Measurements from ENCODE around the gene TPBGL.
"Not testable (repeated sequence)": the region's sequence is repeated elsewhere in the genome, so short reads cannot be mapped to it uniquely, and the experiment has no call there.

Gene TPBGL

GRCh38 chr11:75272391-75272790, 31.8 kb downstream of the TPBGL start:
- no peaks in the 10 kb centered on the region for H3K36me3 ChIP-seq (ENCODE audit: control insufficient read depth, insufficient read depth, low read length)
- H3K27ac ChIP-seq (ENCODE audit: insufficient read depth, low read depth, low read length, poor library complexity, severe bottlenecking), result no peak overlapping the region
- 95% methylated on average over 5 of the region's 5 CpGs for WGBS, 2 experiments
- no peaks in the 10 kb centered on the region for H3K9me3 ChIP-seq (ENCODE audit: control insufficient read depth, low read length)
- no peaks in the 10 kb centered on the region for H3K27me3 ChIP-seq (ENCODE audit: control insufficient read depth, insufficient read depth, low read length, poor library complexity, severe bottlenecking)
- H3K4me3 ChIP-seq (ENCODE audit: insufficient read depth, low read depth, low read length), result no peak overlapping the region
- no peaks in the 10 kb centered on the region for H3K4me1 ChIP-seq (ENCODE audit: control insufficient read depth, insufficient read depth, low read length)

- WGBS, 2 experiments, result 88 to 89% methylated on average over 12 of the region's 12 CpGs
Measured at GRCh38 chr11:75272821-75273301, 32.3 kb downstream of the TPBGL start.

GRCh38 chr11:75273411-75274391, 33.1 kb downstream of the TPBGL start:
- no peak overlapping the region for H3K27ac ChIP-seq (ENCODE audit: insufficient read depth, low read depth, low read length, poor library complexity, severe bottlenecking)
- no peaks in the 10 kb centered on the region for H3K27me3 ChIP-seq (ENCODE audit: control insufficient read depth, insufficient read depth, low read length, poor library complexity, severe bottlenecking)
- 92 to 94% methylated on average over 15 of the region's 15 CpGs for WGBS, 2 experiments
- H3K4me3 ChIP-seq (ENCODE audit: insufficient read depth, low read depth, low read length), result no peak overlapping the region
- H3K9me3 ChIP-seq (ENCODE audit: control insufficient read depth, low read length), result no peaks in the 10 kb centered on the region
- no peaks in the 10 kb centered on the region for H3K36me3 ChIP-seq (ENCODE audit: control insufficient read depth, insufficient read depth, low read length)
- H3K4me1 ChIP-seq (ENCODE audit: control insufficient read depth, insufficient read depth, low read length), result no peaks in the 10 kb centered on the region

More at GRCh38 chr11:75272821-75273301, 32.3 kb downstream of the TPBGL start:
- H3K4me1 ChIP-seq (ENCODE audit: control insufficient read depth, insufficient read depth, low read length), result no peaks in the 10 kb centered on the region
- no peak overlapping the region for H3K4me3 ChIP-seq (ENCODE audit: insufficient read depth, low read depth, low read length)
- H3K9me3 ChIP-seq (ENCODE audit: control insufficient read depth, low read length), result no peaks in the 10 kb centered on the region
- no peak overlapping the region for H3K27ac ChIP-seq (ENCODE audit: insufficient read depth, low read depth, low read length, poor library complexity, severe bottlenecking)
- no peaks in the 10 kb centered on the region for H3K27me3 ChIP-seq (ENCODE audit: control insufficient read depth, insufficient read depth, low read length, poor library complexity, severe bottlenecking)
- no peaks in the 10 kb centered on the region for H3K36me3 ChIP-seq (ENCODE audit: control insufficient read depth, insufficient read depth, low read length)

- H3K36me3 ChIP-seq (ENCODE audit: control insufficient read depth, insufficient read depth, low read length); H3K27me3 ChIP-seq (ENCODE audit: control insufficient read depth, insufficient read depth, low read length, poor library complexity, severe bottlenecking); H3K27ac ChIP-seq (ENCODE audit: insufficient read depth, low read depth, low read length, poor library complexity, severe bottlenecking); H3K4me3 ChIP-seq (ENCODE audit: insufficient read depth, low read depth, low read length); H3K4me1 ChIP-seq (ENCODE audit: control insufficient read depth, insufficient read depth, low read length); H3K9me3 ChIP-seq (ENCODE audit: control insufficient read depth, low read length): not testable (repeated sequence)
- 93 to 100% methylated on average over 3 of the region's 3 CpGs for WGBS, 2 experiments
Measured at GRCh38 chr11:75274716-75275115, 34.1 kb downstream of the TPBGL start.

- no peaks in the 10 kb centered on the region for H3K27me3 ChIP-seq (ENCODE audit: control insufficient read depth, insufficient read depth, low read length, poor library complexity, severe bottlenecking)
- no peaks in the 10 kb centered on the region for H3K36me3 ChIP-seq (ENCODE audit: control insufficient read depth, insufficient read depth, low read length)
- no peaks in the 10 kb centered on the region for H3K9me3 ChIP-seq (ENCODE audit: control insufficient read depth, low read length)
- H3K4me1 ChIP-seq (ENCODE audit: control insufficient read depth, insufficient read depth, low read length), result no peaks in the 10 kb centered on the region
- no peak overlapping the region for H3K4me3 ChIP-seq (ENCODE audit: insufficient read depth, low read depth, low read length)
- no peak overlapping the region for H3K27ac ChIP-seq (ENCODE audit: insufficient read depth, low read depth, low read length, poor library complexity, severe bottlenecking)
- 73 to 80% methylated on average over 6 of the region's 6 CpGs for WGBS, 2 experiments
Measured at GRCh38 chr11:75275581-75275980, 35.0 kb downstream of the TPBGL start.

- 87 to 100% methylated on average over 2 of the region's 2 CpGs for WGBS, 2 experiments
- Histone ChIP-seq H3K36me3 (ENCODE audit: control insufficient read depth, insufficient read depth, low read length) (no peaks in the 10 kb centered on the region), H3K4me1 (ENCODE audit: control insufficient read depth, insufficient read depth, low read length) (no peaks in the 10 kb centered on the region), H3K4me3 (ENCODE audit: insufficient read depth, low read depth, low read length) (no peak overlapping the region), H3K27me3 (ENCODE audit: control insufficient read depth, insufficient read depth, low read length, poor library complexity, severe bottlenecking) (no peaks in the 10 kb centered on the region), H3K27ac (ENCODE audit: insufficient read depth, low read depth, low read length, poor library complexity, severe bottlenecking) (no peak overlapping the region), H3K9me3 (ENCODE audit: control insufficient read depth, low read length) (no peaks in the 10 kb centered on the region)
Measured at GRCh38 chr11:75276186-75276585, 35.6 kb downstream of the TPBGL start.

GRCh38 chr11:75276686-75277085, 36.1 kb downstream of the TPBGL start:
- H3K27ac ChIP-seq (ENCODE audit: insufficient read depth, low read depth, low read length, poor library complexity, severe bottlenecking), result no peak overlapping the region
- H3K36me3 ChIP-seq (ENCODE audit: control insufficient read depth, insufficient read depth, low read length), result no peaks in the 10 kb centered on the region
- no peaks in the 10 kb centered on the region for H3K9me3 ChIP-seq (ENCODE audit: control insufficient read depth, low read length)
- H3K4me1 ChIP-seq (ENCODE audit: control insufficient read depth, insufficient read depth, low read length), result no peaks in the 10 kb centered on the region
- 85 to 93% methylated on average over 6 of the region's 6 CpGs for WGBS, 2 experiments
- H3K27me3 ChIP-seq (ENCODE audit: control insufficient read depth, insufficient read depth, low read length, poor library complexity, severe bottlenecking), result no peaks in the 10 kb centered on the region
- H3K4me3 ChIP-seq (ENCODE audit: insufficient read depth, low read depth, low read length), result no peak overlapping the region

- H3K9me3 ChIP-seq (ENCODE audit: control insufficient read depth, low read length), result no peaks in the 10 kb centered on the region
- H3K4me3 ChIP-seq (ENCODE audit: insufficient read depth, low read depth, low read length), result no peak overlapping the region
- H3K4me1 ChIP-seq (ENCODE audit: control insufficient read depth, insufficient read depth, low read length), result no peaks in the 10 kb centered on the region
- H3K36me3 ChIP-seq (ENCODE audit: control insufficient read depth, insufficient read depth, low read length), result no peaks in the 10 kb centered on the region
- no peak overlapping the region for H3K27ac ChIP-seq (ENCODE audit: insufficient read depth, low read depth, low read length, poor library complexity, severe bottlenecking)
- WGBS, 2 experiments, result 95 to 96% methylated on average over 11 of the region's 11 CpGs
- H3K27me3 ChIP-seq (ENCODE audit: control insufficient read depth, insufficient read depth, low read length, poor library complexity, severe bottlenecking), result no peaks in the 10 kb centered on the region
Measured at GRCh38 chr11:75277211-75277805, 36.7 kb downstream of the TPBGL start.

GRCh38 chr11:75277991-75278790, 37.6 kb downstream of the TPBGL start:
- Histone ChIP-seq H3K36me3 (ENCODE audit: control insufficient read depth, insufficient read depth, low read length) (no peaks in the 10 kb centered on the region), H3K27ac (ENCODE audit: insufficient read depth, low read depth, low read length, poor library complexity, severe bottlenecking) (no peak overlapping the region), H3K27me3 (ENCODE audit: control insufficient read depth, insufficient read depth, low read length, poor library complexity, severe bottlenecking) (no peaks in the 10 kb centered on the region), H3K4me3 (ENCODE audit: insufficient read depth, low read depth, low read length) (no peak overlapping the region), H3K9me3 (ENCODE audit: control insufficient read depth, low read length) (no peaks in the 10 kb centered on the region), H3K4me1 (ENCODE audit: control insufficient read depth, insufficient read depth, low read length) (no peaks in the 10 kb centered on the region)
- 81 to 85% methylated on average over 13 of the region's 13 CpGs for WGBS, 2 experiments

- H3K4me3 ChIP-seq (ENCODE audit: insufficient read depth, low read depth, low read length), result no peak overlapping the region
- H3K36me3 ChIP-seq (ENCODE audit: control insufficient read depth, insufficient read depth, low read length), result no peaks in the 10 kb centered on the region
- H3K9me3 ChIP-seq (ENCODE audit: control insufficient read depth, low read length), result no peaks in the 10 kb centered on the region
- 72 to 76% methylated on average over 5 of the region's 5 CpGs for WGBS, 2 experiments
- H3K4me1 ChIP-seq (ENCODE audit: control insufficient read depth, insufficient read depth, low read length), result peaks cover 10% of the 10 kb centered on the region
- no peaks in the 10 kb centered on the region for H3K27me3 ChIP-seq (ENCODE audit: control insufficient read depth, insufficient read depth, low read length, poor library complexity, severe bottlenecking)
- no peak overlapping the region for H3K27ac ChIP-seq (ENCODE audit: insufficient read depth, low read depth, low read length, poor library complexity, severe bottlenecking)
Measured at GRCh38 chr11:75279273-75279672, 38.7 kb downstream of the TPBGL start.
